Effector CD8-positive, alpha-beta T cell (primary cell): Measurements from ENCODE around the gene STAT6.
"Not testable (repeated sequence)": the region's sequence is repeated elsewhere in the genome, so short reads cannot be mapped to it uniquely, and the experiment has no call there.

Source experiments
- DNase-seq: peaks from one replicate; lab custom pipeline; 2025; lab: John Stamatoyannopoulos, UW

STAT6 gene

GRCh38 chr12:57053901-57054300 lies 57.3 kb downstream of the STAT6 start:
- DNase-seq: not testable (repeated sequence)

DNA sequence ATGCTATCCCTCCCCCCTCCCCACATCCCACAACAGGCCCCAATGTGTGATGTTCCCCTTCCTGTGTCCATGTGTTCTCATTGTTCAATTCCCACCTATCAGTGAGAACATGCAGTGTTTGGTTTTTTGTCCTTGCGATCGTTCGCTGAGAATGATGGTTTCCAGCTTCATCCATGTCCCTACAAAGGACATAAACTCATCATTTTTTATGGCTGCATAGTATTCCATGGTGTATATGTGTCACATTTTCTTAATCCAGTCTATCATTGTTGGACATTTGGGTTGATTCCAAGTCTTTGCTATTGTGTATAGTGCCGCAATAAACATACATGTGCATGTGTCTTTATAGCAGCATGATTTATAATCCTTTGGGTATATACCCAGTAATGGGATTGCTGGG lies 58.0 kb downstream of the STAT6 start:
- DNase-seq: not testable (repeated sequence)

GRCh38 chr12:57051011-57051410 lies 60.2 kb downstream of the STAT6 start:
- no peak for DNase-seq

DNA sequence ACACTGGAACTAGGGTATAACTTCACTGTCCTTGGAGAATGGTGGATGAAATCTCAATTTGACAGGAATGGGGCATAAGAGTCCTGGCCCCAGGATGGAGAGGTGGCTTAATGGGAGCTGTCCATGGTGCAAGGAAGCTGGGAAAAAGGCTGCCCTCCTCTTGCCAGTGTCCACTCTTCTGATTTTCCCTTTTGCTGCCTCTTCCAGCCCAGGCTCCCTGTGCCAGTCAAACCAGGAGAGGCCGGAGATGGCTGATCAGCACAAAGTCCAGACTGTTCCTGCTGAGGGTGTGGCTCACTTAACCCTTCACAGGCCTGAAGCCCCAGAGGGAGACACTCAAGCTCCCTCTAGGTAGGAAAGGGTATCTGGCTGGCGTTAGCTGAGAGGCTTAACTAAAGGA lies 61.3 kb downstream of the STAT6 start, which contains the start of gene MYO1A:
TSS of gene MYO1A (minus strand) at position 240 of the 400 bp plus-strand sequence. CDS start 1,806 bp downstream, outside the sequence.
- no peak for DNase-seq

- no peak for DNase-seq
Observed at GRCh38 chr12:57049119-57049446, 62.1 kb downstream of the STAT6 start.

- no peak for DNase-seq
Observed at GRCh38 chr12:57048423-57049118, 62.6 kb downstream of the STAT6 start.

GRCh38 chr12:57047981-57048380 lies 63.2 kb downstream of the STAT6 start:
- no peak for DNase-seq

GRCh38 chr12:57046947-57047890 lies 63.9 kb downstream of the STAT6 start:
- no peak for DNase-seq

DNA sequence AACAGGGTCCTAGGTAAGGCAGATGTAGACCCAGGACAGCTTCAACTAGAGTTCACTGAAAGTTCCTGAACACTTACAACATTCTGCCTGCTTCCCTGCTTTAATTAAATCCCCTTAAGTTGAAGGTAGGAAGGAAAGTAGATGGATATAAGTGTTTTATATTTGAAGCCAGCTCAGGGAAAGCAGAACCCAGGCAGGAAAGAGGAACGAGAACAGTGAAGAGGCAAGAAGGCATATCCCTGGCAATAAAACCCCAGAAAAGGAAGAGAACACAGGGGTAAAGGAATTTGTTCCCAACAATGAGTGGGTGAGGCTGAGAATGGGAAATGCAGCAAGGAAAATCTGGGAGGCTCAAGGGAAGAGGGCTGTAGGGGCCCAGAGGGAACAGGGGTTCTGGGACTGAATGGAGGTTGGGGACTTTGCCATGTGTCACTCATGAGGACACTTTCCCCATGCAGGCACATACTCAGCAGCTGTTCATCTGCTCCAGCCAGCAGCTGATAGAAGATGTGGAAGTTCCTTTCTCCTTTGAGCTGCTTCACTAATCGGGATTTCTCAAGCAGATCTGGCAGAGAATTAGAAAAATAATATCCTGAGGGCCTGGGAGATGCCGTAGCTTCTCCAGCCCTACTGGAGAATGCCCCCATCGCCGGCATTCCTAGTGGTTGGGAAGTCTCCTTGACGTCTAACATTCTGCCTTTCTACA lies 64.9 kb downstream of the STAT6 start:
- DNase-seq: no peak
